HepG2 (cell line): Measurements from ENCODE around the gene SULT1B1. TPM values are rescaled to one million over a fixed set of nuclear protein-coding genes. Genes with fewer than 3 reads are reported as not detected.

Experiments
- GATAD2A ChIP-seq: IDR thresholded peaks from 2 replicates; pipeline ENCODE4 v1.6.1; 2016
- HIVEP1 ChIP-seq: sonication (generic); formaldehyde crosslinking; IDR thresholded peaks from 2 replicates; pipeline ENCODE4 v1.4.0; 2020; ENCODE audit warnings: mild to moderate bottlenecking, missing genetic modification reagents
- MEIS1 ChIP-seq: sonication (generic); formaldehyde crosslinking; IDR thresholded peaks from 2 replicates; pipeline ENCODE4 v1.9.0; 2021; ENCODE audit warnings: mild to moderate bottlenecking, missing genetic modification reagents, moderate library complexity, borderline replicate concordance
- MEIS2 ChIP-seq: sonication (generic); formaldehyde crosslinking; IDR thresholded peaks from 2 replicates; pipeline ENCODE4 v1.9.0; 2021; ENCODE audit warnings: mild to moderate bottlenecking, missing genetic modification reagents
- MTF1 ChIP-seq: sonication (generic); formaldehyde crosslinking; IDR thresholded peaks from 2 replicates; pipeline ENCODE4 v1.5.0; 2020; ENCODE audit warnings: missing genetic modification reagents
- NFE2L2 ChIP-seq: fragments of 150-350 bp; IDR thresholded peaks from 2 replicates; pipeline ENCODE4 v1.6.1; 2014; ENCODE audit warnings: low read length
- PAF1 ChIP-seq: IDR thresholded peaks from 2 replicates; pipeline ENCODE4 v1.6.1; 2016; ENCODE audit warnings: missing genetic modification reagents, missing compliant biosample characterization
- RAD51 ChIP-seq: fragments of 450-650 bp; IDR thresholded peaks from 2 replicates; pipeline ENCODE4 v1.6.1; 2016; ENCODE audit warnings: borderline replicate concordance
- RARG ChIP-seq: sonication (generic); formaldehyde crosslinking; IDR thresholded peaks from 2 replicates; pipeline ENCODE4 v1.4.0; 2020; ENCODE audit warnings: low read depth, mild to moderate bottlenecking, missing genetic modification reagents
- ZBTB21 ChIP-seq: sonication (generic); formaldehyde crosslinking; IDR thresholded peaks from 2 replicates; pipeline ENCODE4 v1.4.0; 2020; ENCODE audit warnings: missing genetic modification reagents
- ZBTB7B ChIP-seq: sonication (generic); formaldehyde crosslinking; IDR thresholded peaks from 2 replicates; pipeline ENCODE4 v1.4.0; 2020; ENCODE audit warnings: missing genetic modification reagents
- ZFP36 ChIP-seq: fragments of 150-350 bp; IDR thresholded peaks from 2 replicates; pipeline ENCODE4 v1.6.1; 2018; ENCODE audit warnings: borderline replicate concordance, low read length, low read depth; ENCODE audit not compliant: partially characterized antibody
- ZNF354B ChIP-seq: sonication (generic); formaldehyde crosslinking; IDR thresholded peaks from 2 replicates; pipeline ENCODE4 v1.8.0; 2022; ENCODE audit warnings: mild to moderate bottlenecking, missing genetic modification reagents
- ZNF430 ChIP-seq: sonication (generic); formaldehyde crosslinking; IDR thresholded peaks from 2 replicates; pipeline ENCODE4 v1.9.0; 2021; ENCODE audit warnings: mild to moderate bottlenecking, missing genetic modification reagents
- ZNF460 ChIP-seq: sonication (generic); formaldehyde crosslinking; IDR thresholded peaks from 2 replicates; pipeline ENCODE4 v1.5.1; 2020; ENCODE audit warnings: missing genetic modification reagents, mild to moderate bottlenecking, borderline replicate concordance
- ZNF503 ChIP-seq: sonication (generic); formaldehyde crosslinking; IDR thresholded peaks from 2 replicates; pipeline ENCODE4 v1.4.0; 2020; ENCODE audit warnings: missing genetic modification reagents
- ZNF660 ChIP-seq: sonication (generic); formaldehyde crosslinking; IDR thresholded peaks from 2 replicates; pipeline ENCODE4 v1.5.1; 2020; ENCODE audit warnings: mild to moderate bottlenecking, low read depth, missing genetic modification reagents, borderline replicate concordance
- ZSCAN31 ChIP-seq: sonication (generic); formaldehyde crosslinking; IDR thresholded peaks from 2 replicates; pipeline ENCODE4 v1.5.0; 2020; ENCODE audit warnings: low read depth, mild to moderate bottlenecking, missing genetic modification reagents
- polyA plus RNA-seq, 8 experiments: library from polyadenylated mRNA; depleted of rRNA in 3 of 8; stranded (reverse) in 7 of 8; unstranded in 1 of 8; fragments of >200 nt; fragmentation: Illumina TruSeq in 4 of 8; extraction: Trizol in 4 of 8; gene quantifications; 2 replicates each; pipeline versions ENCODE4 v1.2.1 to v1.2.3, GENCODE V29; 2011 to 2016; ENCODE audit warnings: low read depth in 4 of 8, missing spikeins in 1 of 8, mixed read lengths in 1 of 8; ENCODE audit not compliant: insufficient read depth in 1 of 8
- total RNA-seq, 5 experiments: library from RNA; depleted of rRNA; stranded (reverse); fragments of >200 nt; fragmentation: Illumina TruSeq; extraction: Trizol; gene quantifications; 2 replicates each; pipeline ENCODE4 v1.2.3, GENCODE V29; 2016; ENCODE audit warnings: low read depth in 1 of 5
- TF ChIP-seq, protein P1 (sequence below): sonication (generic); formaldehyde crosslinking; IDR thresholded peaks from 2 replicates; pipeline ENCODE4 v1.5.1; 2020; ENCODE audit warnings: mild to moderate bottlenecking, missing genetic modification reagents, borderline replicate concordance
- TF ChIP-seq, protein P2 (sequence below): sonication (generic); formaldehyde crosslinking; IDR thresholded peaks from 2 replicates; pipeline ENCODE4 v1.4.0; 2020; ENCODE audit warnings: missing genetic modification reagents
- TF ChIP-seq, protein P3 (sequence below): sonication (generic); formaldehyde crosslinking; IDR thresholded peaks from 2 replicates; pipeline ENCODE4 v1.4.0; 2020; ENCODE audit warnings: mild to moderate bottlenecking, missing genetic modification reagents

SULT1B1 gene
- total and polyA plus RNA-seq, 2 of the 13 experiments (the other 11 are each of a cell fraction or from before 2014, with no cell fraction given) = 0.20 to 0.25 TPM

GRCh38 chr4:69713593-69713992 is 46.8 kb downstream of the SULT1B1 start (continued):
- TF ChIP-seq, protein P1, sequence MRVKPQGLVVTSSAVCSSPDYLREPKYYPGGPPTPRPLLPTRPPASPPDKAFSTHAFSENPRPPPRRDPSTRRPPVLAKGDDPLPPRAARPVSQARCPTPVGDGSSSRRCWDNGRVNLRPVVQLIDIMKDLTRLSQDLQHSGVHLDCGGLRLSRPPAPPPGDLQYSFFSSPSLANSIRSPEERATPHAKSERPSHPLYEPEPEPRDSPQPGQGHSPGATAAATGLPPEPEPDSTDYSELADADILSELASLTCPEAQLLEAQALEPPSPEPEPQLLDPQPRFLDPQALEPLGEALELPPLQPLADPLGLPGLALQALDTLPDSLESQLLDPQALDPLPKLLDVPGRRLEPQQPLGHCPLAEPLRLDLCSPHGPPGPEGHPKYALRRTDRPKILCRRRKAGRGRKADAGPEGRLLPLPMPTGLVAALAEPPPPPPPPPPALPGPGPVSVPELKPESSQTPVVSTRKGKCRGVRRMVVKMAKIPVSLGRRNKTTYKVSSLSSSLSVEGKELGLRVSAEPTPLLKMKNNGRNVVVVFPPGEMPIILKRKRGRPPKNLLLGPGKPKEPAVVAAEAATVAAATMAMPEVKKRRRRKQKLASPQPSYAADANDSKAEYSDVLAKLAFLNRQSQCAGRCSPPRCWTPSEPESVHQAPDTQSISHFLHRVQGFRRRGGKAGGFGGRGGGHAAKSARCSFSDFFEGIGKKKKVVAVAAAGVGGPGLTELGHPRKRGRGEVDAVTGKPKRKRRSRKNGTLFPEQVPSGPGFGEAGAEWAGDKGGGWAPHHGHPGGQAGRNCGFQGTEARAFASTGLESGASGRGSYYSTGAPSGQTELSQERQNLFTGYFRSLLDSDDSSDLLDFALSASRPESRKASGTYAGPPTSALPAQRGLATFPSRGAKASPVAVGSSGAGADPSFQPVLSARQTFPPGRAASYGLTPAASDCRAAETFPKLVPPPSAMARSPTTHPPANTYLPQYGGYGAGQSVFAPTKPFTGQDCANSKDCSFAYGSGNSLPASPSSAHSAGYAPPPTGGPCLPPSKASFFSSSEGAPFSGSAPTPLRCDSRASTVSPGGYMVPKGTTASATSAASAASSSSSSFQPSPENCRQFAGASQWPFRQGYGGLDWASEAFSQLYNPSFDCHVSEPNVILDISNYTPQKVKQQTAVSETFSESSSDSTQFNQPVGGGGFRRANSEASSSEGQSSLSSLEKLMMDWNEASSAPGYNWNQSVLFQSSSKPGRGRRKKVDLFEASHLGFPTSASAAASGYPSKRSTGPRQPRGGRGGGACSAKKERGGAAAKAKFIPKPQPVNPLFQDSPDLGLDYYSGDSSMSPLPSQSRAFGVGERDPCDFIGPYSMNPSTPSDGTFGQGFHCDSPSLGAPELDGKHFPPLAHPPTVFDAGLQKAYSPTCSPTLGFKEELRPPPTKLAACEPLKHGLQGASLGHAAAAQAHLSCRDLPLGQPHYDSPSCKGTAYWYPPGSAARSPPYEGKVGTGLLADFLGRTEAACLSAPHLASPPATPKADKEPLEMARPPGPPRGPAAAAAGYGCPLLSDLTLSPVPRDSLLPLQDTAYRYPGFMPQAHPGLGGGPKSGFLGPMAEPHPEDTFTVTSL (CRISPR knock-in tag) = no peak
- TF ChIP-seq ZNF660 (CRISPR knock-in tag) (no peak), PAF1 (CRISPR knock-in tag) (no peak), ZBTB7B (CRISPR knock-in tag) (no peak), MEIS1 (CRISPR knock-in tag) (no peak), ZFP36 (no peak), ZNF460 (no peak), RARG (CRISPR knock-in tag) (no peak), HIVEP1 (CRISPR knock-in tag) (no peak), ZSCAN31 (CRISPR knock-in tag) (no peak), MEIS2 (no peak), RAD51 (no peak), ZNF430 (CRISPR knock-in tag) (0 out of 2 replicates have a peak, but pooled peaks have one; percentile 18), MTF1 (CRISPR knock-in tag) (no peak), NFE2L2 (peak; percentile 11; the same call in 1 of the 2 replicates), ZNF354B (CRISPR knock-in tag) (no peak), ZBTB21 (peak; percentile 73; the same call in 1 of the 2 replicates), GATAD2A (CRISPR knock-in tag) (peak; percentile 90), ZNF503 (CRISPR knock-in tag) (no peak)
- TF ChIP-seq, protein P2, sequence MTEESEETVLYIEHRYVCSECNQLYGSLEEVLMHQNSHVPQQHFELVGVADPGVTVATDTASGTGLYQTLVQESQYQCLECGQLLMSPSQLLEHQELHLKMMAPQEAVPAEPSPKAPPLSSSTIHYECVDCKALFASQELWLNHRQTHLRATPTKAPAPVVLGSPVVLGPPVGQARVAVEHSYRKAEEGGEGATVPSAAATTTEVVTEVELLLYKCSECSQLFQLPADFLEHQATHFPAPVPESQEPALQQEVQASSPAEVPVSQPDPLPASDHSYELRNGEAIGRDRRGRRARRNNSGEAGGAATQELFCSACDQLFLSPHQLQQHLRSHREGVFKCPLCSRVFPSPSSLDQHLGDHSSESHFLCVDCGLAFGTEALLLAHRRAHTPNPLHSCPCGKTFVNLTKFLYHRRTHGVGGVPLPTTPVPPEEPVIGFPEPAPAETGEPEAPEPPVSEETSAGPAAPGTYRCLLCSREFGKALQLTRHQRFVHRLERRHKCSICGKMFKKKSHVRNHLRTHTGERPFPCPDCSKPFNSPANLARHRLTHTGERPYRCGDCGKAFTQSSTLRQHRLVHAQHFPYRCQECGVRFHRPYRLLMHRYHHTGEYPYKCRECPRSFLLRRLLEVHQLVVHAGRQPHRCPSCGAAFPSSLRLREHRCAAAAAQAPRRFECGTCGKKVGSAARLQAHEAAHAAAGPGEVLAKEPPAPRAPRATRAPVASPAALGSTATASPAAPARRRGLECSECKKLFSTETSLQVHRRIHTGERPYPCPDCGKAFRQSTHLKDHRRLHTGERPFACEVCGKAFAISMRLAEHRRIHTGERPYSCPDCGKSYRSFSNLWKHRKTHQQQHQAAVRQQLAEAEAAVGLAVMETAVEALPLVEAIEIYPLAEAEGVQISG (CRISPR knock-in tag) = no peak
- TF ChIP-seq, protein P3, sequence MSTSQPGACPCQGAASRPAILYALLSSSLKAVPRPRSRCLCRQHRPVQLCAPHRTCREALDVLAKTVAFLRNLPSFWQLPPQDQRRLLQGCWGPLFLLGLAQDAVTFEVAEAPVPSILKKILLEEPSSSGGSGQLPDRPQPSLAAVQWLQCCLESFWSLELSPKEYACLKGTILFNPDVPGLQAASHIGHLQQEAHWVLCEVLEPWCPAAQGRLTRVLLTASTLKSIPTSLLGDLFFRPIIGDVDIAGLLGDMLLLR (CRISPR knock-in tag) = no peak
